NCI-H748 (cell line): Measurements from ENCODE around the gene CLEC2L.

Source experiments
- DNase-seq: peaks from one replicate; lab custom pipeline; 2025; ENCODE audit not compliant: unreplicated experiment; lab: John Stamatoyannopoulos, UW

CLEC2L gene

DNA sequence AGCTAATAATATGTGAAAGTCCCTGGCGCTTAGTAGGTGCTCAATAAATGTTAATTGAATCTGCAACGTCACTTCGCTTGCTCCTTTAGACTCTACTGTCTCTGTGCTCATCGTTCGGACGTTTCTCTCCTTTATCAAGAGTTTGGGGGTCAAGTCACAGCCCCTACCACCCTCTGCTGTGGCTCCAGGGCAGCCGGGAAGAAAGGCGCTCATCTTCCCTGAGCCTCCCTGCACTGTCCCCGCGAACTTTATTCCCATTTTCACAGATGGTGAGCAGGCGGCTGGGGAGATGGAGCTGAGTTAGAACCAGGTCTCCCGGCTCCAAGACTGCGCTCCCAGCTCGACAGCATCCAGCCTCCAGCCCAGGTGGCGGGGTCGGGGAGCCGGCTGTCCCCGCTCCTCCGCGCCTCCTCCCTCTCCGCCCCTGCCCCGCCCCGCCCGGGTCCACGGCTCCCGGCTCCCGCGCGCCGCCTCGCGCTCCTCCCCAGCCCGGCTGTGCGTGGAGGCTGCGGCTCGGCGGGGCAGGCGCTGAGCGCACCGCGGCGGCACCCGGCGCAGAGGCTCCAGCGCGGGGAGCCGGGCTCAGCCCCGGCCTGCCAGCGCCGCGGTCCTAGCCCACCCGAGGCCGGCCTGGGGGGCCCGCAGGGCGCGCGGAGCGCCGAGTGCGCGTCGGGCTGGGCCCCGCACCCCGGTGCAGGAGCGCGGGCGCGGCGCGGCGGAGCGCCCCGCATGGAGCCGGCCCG, at the start of gene CLEC2L:
Gene CLEC2L, plus strand, starts transcription at position 487 of the 743 bp plus-strand sequence. Its CDS starts 243 bp downstream, at position 730.
- peak; percentile 47 for DNase-seq

GRCh38 chr7:139476139-139476538, 47.3 kb upstream of the CLEC2L start:
- no peak for DNase-seq

GRCh38 chr7:139476891-139477290, 46.6 kb upstream of the CLEC2L start:
- no peak for DNase-seq

GRCh38 chr7:139479620-139480019, 43.9 kb upstream of the CLEC2L start:
- DNase-seq, result no peak

GRCh38 chr7:139481364-139481763, 42.1 kb upstream of the CLEC2L start:
- no peak for DNase-seq

GRCh38 chr7:139482122-139482521, 41.4 kb upstream of the CLEC2L start:
- DNase-seq, result no peak

DNA sequence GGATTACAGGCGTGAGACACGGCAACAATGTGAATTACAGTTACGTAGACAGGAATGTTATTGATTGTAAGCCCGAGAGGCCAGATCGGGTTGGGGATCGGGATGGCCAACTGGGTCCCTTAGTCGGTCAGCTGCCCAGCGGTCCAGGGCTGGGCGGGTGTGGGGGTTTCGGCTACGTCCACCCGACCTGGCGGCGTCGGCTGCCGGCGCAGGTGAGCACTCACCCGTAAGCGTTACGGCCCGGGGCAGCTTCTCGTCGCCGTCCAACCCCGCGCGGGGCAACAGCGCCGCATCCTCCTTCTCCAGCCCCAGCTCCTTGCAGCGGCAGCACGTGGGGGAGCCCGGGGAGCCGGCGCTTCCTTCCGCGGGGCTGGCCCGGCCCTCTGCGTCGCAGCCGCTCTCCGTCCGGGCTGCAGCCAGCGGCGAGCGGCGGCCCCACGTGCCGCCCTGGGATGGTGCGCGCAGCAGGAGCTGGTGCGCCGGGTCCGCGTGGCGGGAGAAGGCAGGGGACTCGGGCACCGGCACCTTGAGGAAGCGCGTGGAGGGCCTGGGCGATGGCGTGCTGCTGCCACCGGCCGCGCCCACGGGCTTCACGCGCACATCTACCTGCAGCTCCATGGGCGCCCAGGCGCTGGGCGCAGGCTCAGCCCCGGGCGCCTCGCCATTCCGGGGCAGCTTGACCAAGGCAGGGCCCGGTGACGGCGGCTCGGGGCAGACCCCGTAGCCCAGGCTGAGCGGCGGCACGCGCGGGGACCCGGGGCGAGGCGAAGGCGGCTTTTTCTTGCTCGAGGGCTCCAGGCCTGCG, 40.6 kb upstream of the CLEC2L start:
- peak; percentile 65 for DNase-seq

GRCh38 chr7:139487366-139488080, 36.0 kb upstream of the CLEC2L start:
- no peak for DNase-seq

GRCh38 chr7:139488810-139489209, 34.7 kb upstream of the CLEC2L start:
- DNase-seq, result no peak

- DNase-seq, result peak; percentile 14
Measured at GRCh38 chr7:139490130-139490529, 33.4 kb upstream of the CLEC2L start.

DNA sequence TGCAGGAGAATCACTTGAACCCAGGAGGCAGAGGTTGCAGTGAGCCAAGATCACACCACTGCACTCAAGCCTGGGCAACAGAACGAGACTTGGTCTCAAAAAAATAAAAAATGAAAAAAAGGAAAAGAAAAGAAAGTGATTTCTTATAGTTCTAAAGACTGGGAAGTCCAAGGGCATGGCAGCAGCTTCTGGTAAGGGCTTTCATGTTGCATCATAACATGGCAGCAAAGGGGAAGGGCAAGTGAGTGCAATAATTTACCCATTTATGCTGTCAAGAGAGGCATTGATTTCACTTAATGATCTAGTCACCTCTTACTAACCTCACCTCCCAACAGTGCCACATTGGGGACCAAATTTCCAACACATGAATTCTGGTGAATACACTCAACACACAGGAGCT, 31.2 kb upstream of the CLEC2L start:
- no peak for DNase-seq

DNA sequence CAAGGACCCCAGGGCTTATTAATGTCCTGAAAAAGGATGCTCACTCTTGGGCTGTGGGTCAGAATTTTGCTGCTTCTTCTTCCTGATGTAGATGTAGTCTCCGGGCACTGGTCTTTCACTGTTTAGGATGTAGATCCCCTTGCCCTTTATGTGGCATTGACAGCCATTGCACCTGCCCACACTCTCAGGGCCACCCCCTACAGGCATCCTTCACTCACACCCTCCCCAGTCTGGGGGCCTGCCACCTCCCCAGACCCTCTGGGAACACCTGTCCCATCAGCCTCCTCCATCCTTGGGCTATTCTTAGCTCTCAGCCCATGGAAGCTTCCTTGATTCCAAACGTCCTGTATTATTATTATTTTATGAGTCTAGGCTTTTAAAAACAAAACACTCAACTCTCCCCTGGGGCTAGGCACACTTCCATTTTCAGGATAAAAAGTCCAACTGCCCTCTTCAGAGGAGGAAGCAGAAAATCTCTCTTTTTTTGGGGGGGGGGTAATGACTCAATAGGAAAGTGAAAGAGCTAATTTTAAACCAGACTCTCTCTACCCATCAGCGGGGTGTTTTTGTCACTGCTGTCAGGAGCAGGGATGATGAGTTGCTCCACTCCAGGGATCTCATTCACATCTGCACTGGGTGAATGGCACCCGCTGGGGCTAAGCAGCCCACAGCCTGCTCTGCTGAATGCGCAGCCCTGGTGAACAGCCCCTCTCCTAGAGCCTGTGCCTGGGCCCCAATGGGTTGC, 28.5 kb upstream of the CLEC2L start:
- peak; percentile 21 for DNase-seq

- DNase-seq, result no peak
Measured at GRCh38 chr7:139495580-139496125, 27.8 kb upstream of the CLEC2L start.

GRCh38 chr7:139496528-139496927, 27.0 kb upstream of the CLEC2L start:
- no peak for DNase-seq

GRCh38 chr7:139500770-139501138, 22.7 kb upstream of the CLEC2L start:
- DNase-seq, result no peak

GRCh38 chr7:139502226-139502625, 21.3 kb upstream of the CLEC2L start:
- DNase-seq, result no peak

DNA sequence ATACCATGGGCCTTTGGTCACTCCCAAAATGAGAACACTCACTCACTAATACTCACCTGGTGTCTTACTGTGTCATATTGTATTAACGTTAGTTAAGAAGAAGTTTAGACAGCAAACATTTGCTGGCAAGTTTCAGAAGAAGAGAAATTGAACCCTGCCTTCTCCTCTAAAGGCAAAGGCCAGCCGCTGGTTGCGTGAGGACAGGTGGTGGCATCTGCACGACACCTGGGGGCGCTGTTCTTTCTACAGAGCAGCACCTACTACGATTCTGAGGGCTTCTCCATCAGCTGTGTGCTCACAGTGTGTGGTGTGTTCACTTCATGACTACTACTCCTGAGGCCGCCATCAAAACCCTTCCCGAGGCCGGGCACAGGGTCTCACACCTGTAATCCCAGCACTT, 17.9 kb upstream of the CLEC2L start:
- peak; percentile 27 for DNase-seq

- DNase-seq, result no peak
Measured at GRCh38 chr7:139509535-139509934, 13.9 kb upstream of the CLEC2L start.

DNA sequence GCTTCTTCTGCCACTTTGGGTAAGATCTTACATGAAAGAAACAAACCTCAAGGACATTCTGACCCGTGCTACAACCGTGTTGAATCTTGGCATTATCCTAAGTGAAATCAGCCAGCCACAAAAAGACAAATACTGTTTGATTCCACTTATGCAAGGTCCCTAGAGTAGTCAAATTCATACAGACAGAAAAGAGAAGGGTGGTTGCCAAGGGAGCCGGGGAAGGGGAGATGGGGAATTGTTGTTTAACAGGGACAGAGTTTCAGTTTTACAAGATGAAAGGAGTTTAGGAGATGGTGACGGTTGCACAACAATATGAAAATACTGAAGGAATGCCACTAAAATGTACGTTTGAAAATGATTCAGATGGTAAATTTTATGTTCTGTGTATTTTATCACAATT, 12.2 kb upstream of the CLEC2L start:
- no peak for DNase-seq

DNA sequence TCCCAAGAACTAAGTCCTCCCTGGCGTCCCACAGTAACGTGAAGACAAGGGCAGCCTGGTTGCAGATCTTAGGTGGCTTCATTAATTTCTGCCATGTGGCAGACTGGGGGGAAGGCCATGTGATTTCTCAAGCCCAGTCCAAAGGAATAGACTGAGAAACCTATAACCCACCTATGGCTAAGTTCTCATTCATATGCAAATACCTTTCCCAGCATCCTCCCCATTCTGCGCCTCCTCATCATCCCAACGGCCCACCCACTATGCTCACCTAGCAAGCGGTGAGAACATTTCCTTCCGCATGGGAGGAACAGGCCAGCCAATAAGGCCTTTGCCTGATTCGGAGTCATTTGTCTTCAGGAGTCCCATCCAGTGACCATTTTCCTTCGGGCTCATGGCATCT, 8.2 kb upstream of the CLEC2L start:
- no peak for DNase-seq

DNA sequence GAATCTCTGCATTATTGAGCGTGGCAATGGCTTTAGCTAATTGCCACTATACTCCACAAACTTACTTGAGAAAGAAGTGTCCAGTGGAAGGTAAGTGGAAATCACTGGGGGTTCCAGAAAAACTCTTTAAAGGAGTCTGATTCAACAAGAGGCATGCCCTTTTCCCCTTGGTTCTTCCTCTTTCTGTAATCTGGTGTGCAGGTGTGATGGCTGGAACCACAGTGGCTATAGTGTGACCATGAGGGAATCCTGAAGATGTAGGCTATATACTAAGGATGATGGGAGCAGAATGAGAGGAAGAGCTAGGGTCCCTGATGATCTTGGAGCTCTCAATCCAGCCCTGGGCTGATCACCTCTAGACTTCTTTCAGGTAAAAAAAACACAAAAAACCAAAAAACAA, 2.0 kb upstream of the CLEC2L start:
- no peak for DNase-seq
